Fibroblast of pulmonary artery (primary cell): Measurements from ENCODE around the gene MRPL52.
A peak's percentile ranks its signal among the peaks of the same experiment; 100 is the strongest.

Experiments
- DNase-seq: peaks from one replicate; pipeline ENCODE4 v3.0.0-alpha.2; 2010; ENCODE audit warnings: low read depth
- H3K4me3 ChIP-seq: replicated peaks from 2 replicates; pipeline ENCODE4 v1.5.1; 2011; ENCODE audit warnings: low read depth, mild to moderate bottlenecking, control low read depth, low read length, moderate library complexity
- TF ChIP-seq, protein P1 (sequence below): IDR thresholded peaks from 2 replicates; pipeline ENCODE4 v1.5.1; 2011; ENCODE audit warnings: mild to moderate bottlenecking, control low read depth, low read length, inconsistent platforms; ENCODE audit errors: missing control alignments

MRPL52 gene

DNA sequence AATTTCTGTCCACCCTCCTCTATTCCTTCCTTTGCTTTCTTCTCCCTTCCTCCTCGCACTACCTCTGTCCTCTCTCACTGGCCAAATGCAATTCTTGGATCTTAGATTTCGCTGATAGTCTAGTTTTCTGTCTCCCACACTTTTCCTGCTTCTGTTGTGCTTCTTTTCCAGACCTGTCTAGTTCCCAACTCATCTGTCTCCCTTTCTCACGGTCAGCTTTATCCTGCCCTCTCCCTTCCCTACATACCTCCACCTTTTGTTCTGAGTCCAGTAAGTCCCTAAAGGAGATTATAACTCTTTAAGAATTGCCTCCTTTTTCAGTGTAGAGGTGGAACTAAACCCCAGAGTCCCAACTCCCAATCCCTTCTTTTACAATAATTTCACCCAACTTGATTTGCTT is 5.8 kb downstream of the MRPL52 start:
- DNase-seq, result no peak
- TF ChIP-seq, protein P1, sequence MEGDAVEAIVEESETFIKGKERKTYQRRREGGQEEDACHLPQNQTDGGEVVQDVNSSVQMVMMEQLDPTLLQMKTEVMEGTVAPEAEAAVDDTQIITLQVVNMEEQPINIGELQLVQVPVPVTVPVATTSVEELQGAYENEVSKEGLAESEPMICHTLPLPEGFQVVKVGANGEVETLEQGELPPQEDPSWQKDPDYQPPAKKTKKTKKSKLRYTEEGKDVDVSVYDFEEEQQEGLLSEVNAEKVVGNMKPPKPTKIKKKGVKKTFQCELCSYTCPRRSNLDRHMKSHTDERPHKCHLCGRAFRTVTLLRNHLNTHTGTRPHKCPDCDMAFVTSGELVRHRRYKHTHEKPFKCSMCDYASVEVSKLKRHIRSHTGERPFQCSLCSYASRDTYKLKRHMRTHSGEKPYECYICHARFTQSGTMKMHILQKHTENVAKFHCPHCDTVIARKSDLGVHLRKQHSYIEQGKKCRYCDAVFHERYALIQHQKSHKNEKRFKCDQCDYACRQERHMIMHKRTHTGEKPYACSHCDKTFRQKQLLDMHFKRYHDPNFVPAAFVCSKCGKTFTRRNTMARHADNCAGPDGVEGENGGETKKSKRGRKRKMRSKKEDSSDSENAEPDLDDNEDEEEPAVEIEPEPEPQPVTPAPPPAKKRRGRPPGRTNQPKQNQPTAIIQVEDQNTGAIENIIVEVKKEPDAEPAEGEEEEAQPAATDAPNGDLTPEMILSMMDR, result no peak
- no peak overlapping the region for H3K4me3 ChIP-seq

DNA sequence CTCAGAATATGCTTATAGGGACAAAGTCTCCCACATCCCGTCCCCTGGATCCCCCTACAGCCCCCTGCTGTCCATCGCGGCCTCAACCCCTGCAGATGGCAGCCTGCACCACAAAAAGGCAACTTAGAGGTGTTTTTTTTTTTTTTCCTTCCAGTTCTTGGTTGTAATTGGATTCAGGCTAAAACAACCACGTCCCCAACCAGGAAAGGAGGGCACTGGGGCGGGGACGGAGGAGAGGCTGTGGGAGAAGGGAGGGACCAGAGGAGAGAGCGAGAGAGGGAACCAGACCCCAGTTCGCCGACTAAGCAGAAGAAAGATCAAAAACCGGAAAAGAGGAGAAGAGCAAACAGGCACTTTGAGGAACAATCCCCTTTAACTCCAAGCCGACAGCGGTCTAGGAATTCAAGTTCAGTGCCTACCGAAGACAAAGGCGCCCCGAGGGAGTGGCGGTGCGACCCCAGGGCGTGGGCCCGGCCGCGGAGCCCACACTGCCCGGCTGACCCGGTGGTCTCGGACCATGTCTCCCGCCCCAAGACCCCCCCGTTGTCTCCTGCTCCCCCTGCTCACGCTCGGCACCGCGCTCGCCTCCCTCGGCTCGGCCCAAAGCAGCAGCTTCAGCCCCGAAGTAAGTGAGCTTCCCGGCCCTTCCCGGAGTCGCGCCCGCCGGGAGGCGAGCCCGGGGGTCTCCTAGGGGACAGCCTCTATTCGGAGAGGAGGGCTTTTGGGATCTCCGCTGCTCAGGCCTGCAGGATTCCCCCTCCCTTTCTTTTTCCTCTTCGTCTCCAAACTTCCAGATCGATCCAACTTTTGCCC is 6.8 kb downstream of the MRPL52 start, which contains the start of gene MMP14:
Gene MMP14, plus strand, starts transcription at position 285 of the 813 bp plus-strand sequence. Its CDS starts 233 bp downstream, at position 518.
- peak; percentile 91 for DNase-seq
- peak within 1 kb of the TSS; percentile 98 for H3K4me3 ChIP-seq
- TF ChIP-seq, protein P1, result peak; percentile 52

DNA sequence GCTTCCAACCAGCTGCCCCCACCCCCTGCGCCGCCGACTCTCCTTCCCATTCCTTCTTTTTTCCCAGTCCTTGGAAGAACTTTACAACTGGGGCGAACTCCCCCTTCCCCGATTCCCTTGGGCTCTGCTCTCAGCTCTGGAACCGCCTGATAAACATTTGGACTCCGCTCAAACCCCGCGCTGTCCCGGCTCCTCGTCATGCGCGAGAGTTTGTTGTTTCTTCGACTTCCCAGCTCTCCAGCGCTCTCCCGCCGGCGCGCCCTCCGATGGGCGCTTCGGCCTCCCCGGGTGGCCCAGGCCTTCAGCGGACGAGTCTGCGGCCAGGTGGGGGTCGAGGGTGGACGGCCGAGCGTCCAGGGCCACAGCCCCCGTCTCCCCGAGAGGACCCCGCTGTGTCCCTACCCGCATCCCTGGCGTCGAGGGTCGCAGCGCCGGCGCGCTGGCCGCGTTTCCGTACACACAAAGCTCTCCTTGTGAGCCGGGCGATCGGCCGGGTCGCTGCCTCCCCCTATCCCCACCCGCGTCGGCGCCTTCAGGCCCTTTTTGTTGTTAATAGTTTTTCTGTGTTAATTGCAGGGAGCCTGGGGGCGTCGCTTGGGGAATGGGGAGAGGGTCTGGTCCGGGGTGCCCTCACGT is 7.5 kb downstream of the MRPL52 start:
- DNase-seq, result peak; percentile 59

DNA sequence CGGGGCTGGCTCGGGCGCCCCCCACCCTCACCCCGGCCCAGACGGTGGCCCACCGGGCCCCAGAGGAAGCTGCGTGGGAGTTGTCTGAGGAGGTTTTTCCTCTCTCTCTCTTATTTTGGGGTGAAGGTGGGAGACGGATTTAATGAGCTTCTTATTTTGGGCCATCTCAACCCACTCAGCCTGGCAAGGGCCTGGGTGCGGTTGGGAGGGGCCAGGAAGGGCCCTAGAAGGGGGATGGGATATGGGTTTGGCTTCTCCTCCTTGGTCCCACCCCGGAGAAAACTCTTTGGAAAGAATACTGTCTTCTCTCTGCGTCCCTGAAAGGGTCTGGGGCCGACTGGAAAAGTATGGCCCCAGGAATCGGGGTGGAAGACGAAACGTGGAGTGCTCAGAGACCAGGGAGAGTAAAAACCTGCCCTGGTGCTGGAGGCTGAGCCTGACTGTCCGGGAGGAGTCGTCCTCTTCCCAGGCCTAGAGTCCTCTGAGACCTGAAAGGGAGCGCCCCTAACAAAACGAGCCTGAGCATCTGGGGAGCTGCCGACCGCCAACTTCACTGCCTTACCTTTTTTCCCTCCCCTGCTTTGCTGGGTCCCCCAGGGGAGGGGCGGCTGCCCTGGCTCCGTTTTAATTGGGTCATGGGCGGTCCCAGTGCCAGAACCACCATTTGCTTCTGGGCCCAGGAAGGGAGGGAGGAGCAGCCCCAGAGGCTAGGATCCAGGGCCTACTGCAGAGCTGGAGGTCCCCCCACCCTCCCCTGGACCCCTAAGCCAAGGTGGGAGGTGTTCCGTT is 8.3 kb downstream of the MRPL52 start:
- peak; percentile 61 for DNase-seq
- TF ChIP-seq, protein P1, result no peak
- peak overlapping the region; percentile 98 for H3K4me3 ChIP-seq

More for the DNA sequence above, 7.5 kb downstream of the MRPL52 start:
- H3K4me3 ChIP-seq, result peak overlapping the region; percentile 98
- TF ChIP-seq, protein P1, result no peak

DNA sequence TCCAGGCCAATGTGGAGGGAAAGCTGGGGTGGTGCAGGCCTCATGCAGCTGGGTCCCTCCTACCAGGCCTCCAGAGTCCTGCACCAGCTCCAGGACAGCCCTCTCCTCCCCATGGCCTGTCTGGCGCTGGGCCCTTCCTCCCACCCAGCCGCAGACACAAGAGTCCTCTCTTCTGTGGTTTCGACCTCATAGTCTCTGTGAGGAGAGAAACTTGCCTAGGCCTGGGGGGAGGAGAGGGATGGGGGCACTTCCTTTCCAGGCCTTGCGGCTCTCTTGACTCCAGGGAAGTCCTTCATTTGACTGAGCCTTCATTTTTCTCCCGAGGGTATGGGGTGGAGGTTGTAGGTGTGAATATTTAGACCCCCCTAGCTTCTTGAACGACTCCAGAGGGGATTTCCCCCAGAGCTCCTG is 8.9 kb downstream of the MRPL52 start:
- peak; percentile 75 for DNase-seq
- TF ChIP-seq, protein P1, result no peak
- H3K4me3 ChIP-seq, result peak overlapping the region; percentile 98

DNA sequence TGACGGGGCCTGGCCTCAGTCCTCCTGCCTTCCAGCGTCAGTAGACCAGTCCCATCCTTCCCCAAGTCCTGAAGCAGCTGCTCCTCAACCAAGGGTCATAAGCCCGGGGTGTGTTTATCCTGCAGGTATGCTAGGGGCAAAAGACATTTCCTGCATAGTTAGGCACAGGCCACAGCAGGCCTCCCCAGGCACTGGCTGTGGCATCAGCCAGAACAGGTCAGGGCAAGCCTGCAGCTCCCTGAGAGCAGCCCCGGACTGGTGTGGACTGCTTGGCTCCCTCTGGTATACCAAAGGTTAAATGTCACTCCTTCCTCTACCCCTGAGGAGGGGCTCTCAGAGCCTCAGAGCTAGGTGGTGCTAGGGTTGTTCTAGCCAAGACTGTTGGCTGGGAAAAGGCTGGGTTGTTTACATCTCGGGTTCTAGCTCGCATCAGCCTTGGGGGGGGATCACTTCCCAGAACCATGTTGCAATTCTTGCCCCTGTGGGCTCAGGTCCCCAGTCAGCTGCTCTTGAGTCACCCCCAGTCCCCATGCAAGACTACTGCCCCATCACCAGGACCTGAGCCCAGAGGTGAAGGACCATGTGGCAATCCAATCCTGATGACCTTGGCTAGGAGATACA is 9.6 kb downstream of the MRPL52 start:
- TF ChIP-seq, protein P1, result no peak
- DNase-seq, result peak; percentile 58
- H3K4me3 ChIP-seq, result peak overlapping the region; percentile 98
